HepG2 (cell line): ENCODE data around the gene VEGFA. TPM values are rescaled to one million over a fixed set of nuclear protein-coding genes. Genes with fewer than 3 reads are reported as not detected.

Source experiments
- ELF3 ChIP-seq: IDR thresholded peaks from 2 replicates; pipeline ENCODE4 v1.6.1; 2016; ENCODE audit warnings: missing genetic modification reagents, missing compliant biosample characterization
- FOSL2 ChIP-seq: sonication (generic); formaldehyde crosslinking; IDR thresholded peaks from 2 replicates; pipeline ENCODE4 v1.4.0; 2020; ENCODE audit warnings: missing genetic modification reagents
- GTF3A ChIP-seq: sonication (generic); formaldehyde crosslinking; conservative IDR thresholded peaks from 2 replicates; pipeline ENCODE4 v1.4.0; 2020; ENCODE audit warnings: mild to moderate bottlenecking, missing genetic modification reagents
- HOXA5 ChIP-seq: sonication (generic); formaldehyde crosslinking; IDR thresholded peaks from 2 replicates; pipeline ENCODE4 v1.4.0; 2020; ENCODE audit warnings: missing genetic modification reagents
- HOXA9 ChIP-seq: sonication (generic); formaldehyde crosslinking; IDR thresholded peaks from 2 replicates; pipeline ENCODE4 v1.8.1; 2022; ENCODE audit warnings: missing genetic modification reagents, mild to moderate bottlenecking, moderate library complexity, borderline replicate concordance
- IKZF4 ChIP-seq: sonication (generic); formaldehyde crosslinking; IDR thresholded peaks from 2 replicates; pipeline ENCODE4 v1.5.1; 2020; ENCODE audit warnings: borderline replicate concordance, mild to moderate bottlenecking, low read depth, missing genetic modification reagents; ENCODE audit errors: not compliant biosample characterization
- KDM2A ChIP-seq: sonication (generic); formaldehyde crosslinking; IDR thresholded peaks from 2 replicates; pipeline ENCODE4 v1.4.0; 2020; ENCODE audit warnings: low read depth, missing genetic modification reagents, borderline replicate concordance
- KDM4B ChIP-seq: sonication (generic); formaldehyde crosslinking; IDR thresholded peaks from 2 replicates; pipeline ENCODE4 v1.4.0; 2020; ENCODE audit warnings: missing genetic modification reagents
- KDM6A ChIP-seq: IDR thresholded peaks from 2 replicates; pipeline ENCODE4 v1.6.1; 2016; ENCODE audit warnings: low read depth
- MLLT10 ChIP-seq: sonication (generic); formaldehyde crosslinking; IDR thresholded peaks from 2 replicates; pipeline ENCODE4 v1.4.0; 2020; ENCODE audit warnings: missing genetic modification reagents
- NCOA2 ChIP-seq: sonication (generic); formaldehyde crosslinking; IDR thresholded peaks from 2 replicates; pipeline ENCODE4 v1.8.0; 2022; ENCODE audit warnings: inconsistent platforms
- RAD51 ChIP-seq: fragments of 450-650 bp; IDR thresholded peaks from 2 replicates; pipeline ENCODE4 v1.6.1; 2016; ENCODE audit warnings: borderline replicate concordance
- SSRP1 ChIP-seq: IDR thresholded peaks from 2 replicates; pipeline ENCODE4 v1.6.1; 2016; ENCODE audit warnings: control low read depth
- ZMYM3 ChIP-seq: sonication (generic); formaldehyde crosslinking; IDR thresholded peaks from 2 replicates; pipeline ENCODE4 v1.5.1; 2020; ENCODE audit warnings: mild to moderate bottlenecking, missing genetic modification reagents
- ZNF263 ChIP-seq: sonication (generic); formaldehyde crosslinking; IDR thresholded peaks from 2 replicates; pipeline ENCODE4 v1.4.0; 2020; ENCODE audit warnings: missing genetic modification reagents
- ZNF570 ChIP-seq: sonication (generic); formaldehyde crosslinking; IDR thresholded peaks from 2 replicates; pipeline ENCODE4 v1.4.0; 2020; ENCODE audit warnings: mild to moderate bottlenecking, missing genetic modification reagents, borderline replicate concordance
- ZNF605 ChIP-seq: sonication (generic); formaldehyde crosslinking; IDR thresholded peaks from 2 replicates; pipeline ENCODE4 v1.8.0; 2022; ENCODE audit warnings: mild to moderate bottlenecking, missing genetic modification reagents
- polyA plus RNA-seq, 8 experiments: library from polyadenylated mRNA; depleted of rRNA in 3 of 8; stranded (reverse) in 7 of 8; unstranded in 1 of 8; fragments of >200 nt; fragmentation: Illumina TruSeq in 4 of 8; extraction: Trizol in 4 of 8; gene quantifications; 2 replicates each; pipeline versions ENCODE4 v1.2.1 to v1.2.3, GENCODE V29; 2011 to 2016; ENCODE audit warnings: low read depth in 4 of 8, missing spikeins in 1 of 8, mixed read lengths in 1 of 8; ENCODE audit not compliant: insufficient read depth in 1 of 8
- total RNA-seq, 5 experiments: library from RNA; depleted of rRNA; stranded (reverse); fragments of >200 nt; fragmentation: Illumina TruSeq; extraction: Trizol; gene quantifications; 2 replicates each; pipeline ENCODE4 v1.2.3, GENCODE V29; 2016; ENCODE audit warnings: low read depth in 1 of 5
- TF ChIP-seq, protein P1 (sequence below): sonication (generic); formaldehyde crosslinking; IDR thresholded peaks from 2 replicates; pipeline ENCODE4 v1.4.0; 2020; ENCODE audit warnings: mild to moderate bottlenecking, missing genetic modification reagents, borderline replicate concordance
- TF ChIP-seq, protein P2 (sequence below): sonication (generic); formaldehyde crosslinking; IDR thresholded peaks from 2 replicates; pipeline ENCODE4 v1.8.1; 2023; ENCODE audit warnings: mild to moderate bottlenecking, missing genetic modification reagents
- TF ChIP-seq, protein P3 (sequence below): conservative IDR thresholded peaks from 2 replicates; pipeline ENCODE4 v1.6.1; 2018; ENCODE audit warnings: missing genetic modification reagents
- TF ChIP-seq, protein P4 (sequence below): sonication (generic); formaldehyde crosslinking; conservative IDR thresholded peaks from 2 replicates; pipeline ENCODE4 v1.8.0; 2022; ENCODE audit warnings: mild to moderate bottlenecking, moderate library complexity, missing genetic modification reagents

The VEGFA gene
- total and polyA plus RNA-seq, 2 of the 13 experiments (the other 11 are each of a cell fraction or from before 2014, with no cell fraction given), result 68.1 to 629 TPM

DNA sequence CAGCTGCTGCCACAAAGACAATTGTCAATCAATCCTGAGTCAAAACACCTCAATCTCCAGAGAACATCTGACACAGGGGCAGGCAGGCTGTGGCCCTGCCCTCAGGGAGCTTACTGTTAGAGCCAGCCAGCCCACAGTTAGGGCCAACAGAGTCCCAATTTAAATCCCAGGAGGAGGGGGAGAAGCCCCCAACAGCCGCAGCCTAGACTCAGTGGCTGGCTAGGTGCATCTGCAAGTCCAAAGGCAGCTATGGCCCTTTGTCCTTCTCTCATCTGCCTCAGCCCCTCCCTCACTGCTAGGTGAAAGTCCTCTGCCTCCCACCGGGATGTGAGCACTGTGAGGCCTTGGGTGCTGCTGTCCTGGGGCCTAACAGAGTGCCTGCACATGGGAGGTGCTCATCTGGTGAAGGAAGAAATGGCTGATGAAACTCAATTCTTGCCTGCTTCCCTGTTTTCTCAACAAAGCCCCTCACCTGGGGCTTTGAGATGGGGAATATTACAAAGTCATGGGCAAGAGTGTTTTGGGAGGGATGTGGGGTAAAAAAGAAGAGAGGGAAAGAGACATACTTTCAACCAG is 33.7 kb upstream of the VEGFA start (continued):
- TF ChIP-seq, protein P1, sequence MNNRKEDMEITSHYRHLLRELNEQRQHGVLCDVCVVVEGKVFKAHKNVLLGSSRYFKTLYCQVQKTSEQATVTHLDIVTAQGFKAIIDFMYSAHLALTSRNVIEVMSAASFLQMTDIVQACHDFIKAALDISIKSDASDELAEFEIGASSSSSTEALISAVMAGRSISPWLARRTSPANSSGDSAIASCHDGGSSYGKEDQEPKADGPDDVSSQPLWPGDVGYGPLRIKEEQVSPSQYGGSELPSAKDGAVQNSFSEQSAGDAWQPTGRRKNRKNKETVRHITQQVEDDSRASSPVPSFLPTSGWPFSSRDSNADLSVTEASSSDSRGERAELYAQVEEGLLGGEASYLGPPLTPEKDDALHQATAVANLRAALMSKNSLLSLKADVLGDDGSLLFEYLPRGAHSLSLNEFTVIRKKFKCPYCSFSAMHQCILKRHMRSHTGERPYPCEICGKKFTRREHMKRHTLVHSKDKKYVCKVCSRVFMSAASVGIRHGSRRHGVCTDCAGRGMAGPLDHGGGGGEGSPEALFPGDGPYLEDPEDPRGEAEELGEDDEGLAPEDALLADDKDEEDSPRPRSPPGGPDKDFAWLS, result no peak
- TF ChIP-seq ZNF605 (CRISPR knock-in tag), result no peak
- peak; percentile 94 for TF ChIP-seq ZNF263 (CRISPR knock-in tag)
- TF ChIP-seq ZMYM3 (CRISPR knock-in tag), result peak; percentile 93
- TF ChIP-seq KDM6A (CRISPR knock-in tag), result 0 out of 2 replicates have a peak, but pooled peaks have one; percentile 22
- TF ChIP-seq MLLT10, result no peak
- TF ChIP-seq, protein P2, sequence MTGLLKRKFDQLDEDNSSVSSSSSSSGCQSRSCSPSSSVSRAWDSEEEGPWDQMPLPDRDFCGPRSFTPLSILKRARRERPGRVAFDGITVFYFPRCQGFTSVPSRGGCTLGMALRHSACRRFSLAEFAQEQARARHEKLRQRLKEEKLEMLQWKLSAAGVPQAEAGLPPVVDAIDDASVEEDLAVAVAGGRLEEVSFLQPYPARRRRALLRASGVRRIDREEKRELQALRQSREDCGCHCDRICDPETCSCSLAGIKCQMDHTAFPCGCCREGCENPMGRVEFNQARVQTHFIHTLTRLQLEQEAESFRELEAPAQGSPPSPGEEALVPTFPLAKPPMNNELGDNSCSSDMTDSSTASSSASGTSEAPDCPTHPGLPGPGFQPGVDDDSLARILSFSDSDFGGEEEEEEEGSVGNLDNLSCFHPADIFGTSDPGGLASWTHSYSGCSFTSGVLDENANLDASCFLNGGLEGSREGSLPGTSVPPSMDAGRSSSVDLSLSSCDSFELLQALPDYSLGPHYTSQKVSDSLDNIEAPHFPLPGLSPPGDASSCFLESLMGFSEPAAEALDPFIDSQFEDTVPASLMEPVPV (CRISPR knock-in tag), result no peak
- no peak for TF ChIP-seq RAD51
- TF ChIP-seq IKZF4 (CRISPR knock-in tag), result peak; percentile 17
- peak; percentile 54; the same call in 1 of the 2 replicates for TF ChIP-seq ELF3 (CRISPR knock-in tag)
- TF ChIP-seq KDM2A, result 0 out of 2 replicates have a peak, but pooled peaks have one; percentile 36
- no peak for TF ChIP-seq HOXA9 (CRISPR knock-in tag)
- TF ChIP-seq, protein P3, sequence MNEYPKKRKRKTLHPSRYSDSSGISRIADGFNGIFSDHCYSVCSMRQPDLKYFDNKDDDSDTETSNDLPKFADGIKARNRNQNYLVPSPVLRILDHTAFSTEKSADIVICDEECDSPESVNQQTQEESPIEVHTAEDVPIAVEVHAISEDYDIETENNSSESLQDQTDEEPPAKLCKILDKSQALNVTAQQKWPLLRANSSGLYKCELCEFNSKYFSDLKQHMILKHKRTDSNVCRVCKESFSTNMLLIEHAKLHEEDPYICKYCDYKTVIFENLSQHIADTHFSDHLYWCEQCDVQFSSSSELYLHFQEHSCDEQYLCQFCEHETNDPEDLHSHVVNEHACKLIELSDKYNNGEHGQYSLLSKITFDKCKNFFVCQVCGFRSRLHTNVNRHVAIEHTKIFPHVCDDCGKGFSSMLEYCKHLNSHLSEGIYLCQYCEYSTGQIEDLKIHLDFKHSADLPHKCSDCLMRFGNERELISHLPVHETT (CRISPR knock-in tag), result 0 out of 2 replicates have a peak, but pooled peaks have one; percentile 23
- TF ChIP-seq SSRP1 (CRISPR knock-in tag), result no peak
- TF ChIP-seq FOSL2 (CRISPR knock-in tag), result no peak
- no peak for TF ChIP-seq HOXA5
- TF ChIP-seq KDM4B, result no peak
- no peak for TF ChIP-seq ZNF570 (CRISPR knock-in tag)
- TF ChIP-seq, protein P4, sequence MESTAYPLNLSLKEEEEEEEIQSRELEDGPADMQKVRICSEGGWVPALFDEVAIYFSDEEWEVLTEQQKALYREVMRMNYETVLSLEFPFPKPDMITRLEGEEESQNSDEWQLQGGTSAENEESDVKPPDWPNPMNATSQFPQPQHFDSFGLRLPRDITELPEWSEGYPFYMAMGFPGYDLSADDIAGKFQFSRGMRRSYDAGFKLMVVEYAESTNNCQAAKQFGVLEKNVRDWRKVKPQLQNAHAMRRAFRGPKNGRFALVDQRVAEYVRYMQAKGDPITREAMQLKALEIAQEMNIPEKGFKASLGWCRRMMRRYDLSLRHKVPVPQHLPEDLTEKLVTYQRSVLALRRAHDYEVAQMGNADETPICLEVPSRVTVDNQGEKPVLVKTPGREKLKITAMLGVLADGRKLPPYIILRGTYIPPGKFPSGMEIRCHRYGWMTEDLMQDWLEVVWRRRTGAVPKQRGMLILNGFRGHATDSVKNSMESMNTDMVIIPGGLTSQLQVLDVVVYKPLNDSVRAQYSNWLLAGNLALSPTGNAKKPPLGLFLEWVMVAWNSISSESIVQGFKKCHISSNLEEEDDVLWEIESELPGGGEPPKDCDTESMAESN (CRISPR knock-in tag), result peak; percentile 88
- TF ChIP-seq NCOA2, result no peak
- no peak for TF ChIP-seq GTF3A (CRISPR knock-in tag)
